Upper lobe of left lung (tissue), 6 donors: ENCODE measurements around the gene KDM3A. TPM values are rescaled to one million over a fixed set of nuclear protein-coding genes. Genes with fewer than 3 reads are reported as not detected.

Experiments used
- ATAC-seq, 2 donors: fragments of 200-7000 bp; cut with Tn5 transposase; one replicate each; pipeline ENCODE4 v1.9.1; 2022; ENCODE audit warnings: mild to moderate bottlenecking in 2 of 2, moderate library complexity in 2 of 2; ENCODE audit not compliant: low FRiP score in 2 of 2
- DNase-seq, 2 donors: peaks; one replicate each; pipeline ENCODE4 v3.0.0-alpha.2; 2019 to 2020
- H3K27ac ChIP-seq, 4 donors: fragments of 200-600 bp; sonication (generic); one replicate each; pipeline ENCODE4 v1.5.1; 2016 to 2019
- H3K27me3 ChIP-seq, 4 donors: fragments of 200-600 bp; sonication (generic); one replicate each; pipeline ENCODE4 v1.5.1; 2017 to 2019
- H3K36me3 ChIP-seq, 4 donors: fragments of 200-600 bp; sonication (generic); one replicate each; pipeline ENCODE4 v1.5.1; 2016 to 2019
- H3K4me1 ChIP-seq, 4 donors: fragments of 200-600 bp; sonication (generic); one replicate each; pipeline ENCODE4 v1.5.1; 2018 to 2019
- H3K4me3 ChIP-seq, 4 donors: fragments of 200-600 bp; sonication (generic); one replicate each; pipeline ENCODE4 v1.5.1; 2017 to 2019; ENCODE audit warnings: mild to moderate bottlenecking in 2 of 4, moderate library complexity in 1 of 4
- H3K9me3 ChIP-seq, 4 donors: fragments of 200-600 bp; sonication (generic); one replicate each; pipeline ENCODE4 v1.5.1; 2018 to 2019
- CTCF ChIP-seq, 6 experiments: fragments of 450-650 bp in 4 of 6; fragments of 200-600 bp in 2 of 6; sonication (generic) in 2 of 6; IDR thresholded peaks; one replicate each; pipeline ENCODE4 v1.5.1; 2016 to 2019; ENCODE audit warnings: antibody characterized with exemption in 6 of 6
- EP300 ChIP-seq, 4 donors: sonication (generic); formaldehyde crosslinking; IDR thresholded peaks; one replicate each; pipeline ENCODE4 v1.5.1; 2017; ENCODE audit warnings: antibody characterized with exemption in 4 of 4, control low read depth in 2 of 4
- POLR2A ChIP-seq, 4 donors: fragments of 450-650 bp; IDR thresholded peaks; one replicate each; pipeline ENCODE4 v1.5.1; 2016 to 2017; ENCODE audit warnings: antibody characterized with exemption in 4 of 4, mild to moderate bottlenecking in 2 of 4
- POLR2AphosphoS5 ChIP-seq, 2 donors: sonication (generic); formaldehyde crosslinking; IDR thresholded peaks; one replicate each; pipeline ENCODE4 v1.5.1; 2017; ENCODE audit warnings: antibody characterized with exemption in 2 of 2
- WGBS, 2 donors: methylation state at CpG; one replicate each; pipeline ENCODE4 v1.1.5; 2017 to 2018; 5-methylcytosine and 5-hydroxymethylcytosine counted together
- total RNA-seq, 6 donors: library from RNA; depleted of rRNA in 4 of 6; stranded (reverse); fragments of >200 nt in 4 of 6; gene quantifications; one replicate each; pipeline versions ENCODE4 v1.1.0 to v1.2.1, GENCODE V29; 2016 to 2021
- donor health status: DM: no; HTN: no; CAD: no; lungs with moderate emphysema.
- donor health status: DM: no; HTN: yes; CAD: no; lungs with severe emphysema.

Gene KDM3A
- total RNA-seq, 6 donors from 2014 or later = 24.9 to 68.9 (median 44.5) TPM

DNA sequence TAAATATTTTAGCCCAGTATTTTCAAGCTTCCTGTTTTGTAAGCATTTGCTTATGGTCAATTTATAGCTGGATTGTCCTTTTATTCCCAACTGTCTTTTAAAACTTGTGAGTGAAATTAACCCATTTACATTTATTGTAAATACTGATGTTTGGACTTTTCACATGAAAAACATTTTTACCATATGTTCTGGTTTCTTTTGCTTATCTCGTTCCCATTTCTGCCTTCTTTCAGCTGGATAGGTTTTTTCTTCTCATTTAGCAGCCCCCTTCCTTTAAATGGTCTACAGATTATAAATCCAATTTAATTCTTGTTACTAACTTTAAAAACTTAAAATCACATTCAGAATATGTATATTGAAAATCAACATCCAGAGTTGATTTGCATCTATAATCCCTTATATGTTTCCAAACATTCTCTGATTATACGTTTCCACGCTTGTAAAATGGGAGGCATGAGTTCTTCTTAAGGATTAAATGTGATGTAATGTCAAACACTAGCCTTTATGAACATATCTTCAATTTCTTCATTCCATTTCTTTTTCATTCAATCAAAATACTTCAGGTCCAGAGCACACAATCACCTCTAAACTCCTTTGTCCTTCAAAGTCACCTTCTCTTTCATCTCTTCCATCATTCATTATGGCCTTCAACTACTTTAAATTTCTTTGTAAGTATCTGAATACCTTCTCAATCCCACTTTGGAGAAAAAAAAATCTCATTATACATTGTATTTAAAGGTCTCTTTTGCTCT lies 1.1 kb upstream of the KDM3A start:
- no peak for ATAC-seq
- H3K9me3 ChIP-seq = peaks cover 18 to 32% (median 21%) of the 10 kb centered on the region in 4 donors

GRCh38 chr2:86441392-86441881 lies 266 bp downstream of the KDM3A start:
- Histone ChIP-seq H3K4me3 (peak overlapping the region; percentile 26 to 92 (median 84)), H3K27me3 (no peaks in the 10 kb centered on the region), H3K9me3 (peaks cover 18 to 32% (median 21%) of the 10 kb centered on the region in 4 donors), H3K36me3 (peaks cover 0 to 11% (median 0%) of the 10 kb centered on the region in 4 donors), H3K4me1 (peaks cover 35 to 37% (median 36%) of the 10 kb centered on the region in 4 donors), H3K27ac (peak overlapping the region; percentile 92 to 99 (median 95))
- DNase-seq = no peak
- ATAC-seq = no peak
- 0 to 1% methylated on average over 5 to 39 of the region's 59 CpGs for WGBS, 2 donors
- TF ChIP-seq EP300 (IDR thresholded peaks at IDR 0.05) (no peak), POLR2AphosphoS5 (IDR thresholded peaks at IDR 0.05) (peak; percentile 79 to 95), CTCF (IDR thresholded peaks at IDR 0.05) (no peak), POLR2A (IDR thresholded peaks at IDR 0.05) (peak in 3 of 4 donors; percentile 94 to 98 (median 95))

More for the DNA sequence above, 1.1 kb upstream of the KDM3A start:
- Histone ChIP-seq H3K4me1 (peaks cover 22 to 25% (median 23%) of the 10 kb centered on the region in 4 donors), H3K4me3 (peak overlapping the region in 3 of 4 donors; percentile 82 to 92 (median 85)), H3K27ac (peak overlapping the region; percentile 92 to 99 (median 95)), H3K36me3 (peaks cover 0 to 11% (median 0%) of the 10 kb centered on the region in 4 donors), H3K27me3 (no peaks in the 10 kb centered on the region)
- 96% methylated on average over 3 of the region's 3 CpGs for WGBS, 2 donors
- no peak for TF ChIP-seq POLR2AphosphoS5 (IDR thresholded peaks at IDR 0.05)
- no peak for TF ChIP-seq POLR2A (IDR thresholded peaks at IDR 0.05)
- TF ChIP-seq CTCF (IDR thresholded peaks at IDR 0.05) = no peak
- no peak for TF ChIP-seq EP300 (IDR thresholded peaks at IDR 0.05)
- DNase-seq = no peak

DNA sequence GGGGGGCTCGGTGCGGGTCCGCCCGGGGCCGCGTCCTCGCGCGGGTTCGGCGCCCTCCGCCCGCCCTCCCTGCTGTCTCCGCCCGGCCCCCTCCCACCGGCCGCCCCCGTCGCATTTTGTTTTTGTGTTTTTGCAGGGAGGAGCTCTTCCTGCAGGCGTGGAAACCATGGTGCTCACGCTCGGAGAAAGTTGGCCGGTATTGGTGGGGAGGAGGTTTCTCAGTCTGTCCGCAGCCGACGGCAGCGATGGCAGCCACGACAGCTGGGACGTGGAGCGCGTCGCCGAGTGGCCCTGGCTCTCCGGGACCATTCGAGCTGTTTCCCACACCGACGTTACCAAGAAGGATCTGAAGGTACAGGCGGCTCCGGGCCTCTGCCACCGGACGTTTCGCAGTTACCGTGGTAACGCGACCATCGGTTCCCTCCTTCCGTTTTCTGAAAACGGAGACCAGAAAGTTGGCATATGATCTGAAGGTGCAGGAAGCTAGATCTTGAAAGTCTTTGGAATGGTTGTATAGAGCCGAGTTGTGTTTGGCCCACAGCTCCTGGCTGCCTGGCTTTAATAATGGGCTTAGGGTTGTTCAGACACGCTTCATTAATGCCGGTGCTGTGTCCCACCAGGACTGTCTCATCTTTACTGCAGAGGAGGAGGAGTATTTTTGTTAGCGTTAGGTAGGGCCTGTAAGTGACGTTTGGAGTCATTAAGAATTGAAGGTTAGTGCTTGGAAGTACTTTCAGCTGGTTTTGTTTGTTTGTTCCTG lies 891 bp downstream of the KDM3A start:
- 0% methylated on average over 10 to 35 of the region's 53 CpGs for WGBS, 2 donors
- peak; percentile 72 to 91 for DNase-seq
- Histone ChIP-seq H3K4me3 (peak overlapping the region; percentile 26 to 92 (median 84)), H3K27me3 (no peaks in the 10 kb centered on the region), H3K4me1 (peaks cover 35 to 42% (median 39%) of the 10 kb centered on the region in 4 donors), H3K27ac (peak overlapping the region; percentile 92 to 99 (median 95)), H3K36me3 (peaks cover 0 to 13% (median 1%) of the 10 kb centered on the region in 4 donors), H3K9me3 (peaks cover 18 to 28% (median 21%) of the 10 kb centered on the region in 4 donors)
- TF ChIP-seq CTCF (IDR thresholded peaks at IDR 0.05) = no peak
- TF ChIP-seq POLR2A (IDR thresholded peaks at IDR 0.05) = peak in 2 of 4 donors; percentile 34 to 41
- TF ChIP-seq POLR2AphosphoS5 (IDR thresholded peaks at IDR 0.05) = peak; percentile 9 to 59
- no peak for TF ChIP-seq EP300 (IDR thresholded peaks at IDR 0.05)
- ATAC-seq = peak in 1 of 2 donors; percentile 55

DNA sequence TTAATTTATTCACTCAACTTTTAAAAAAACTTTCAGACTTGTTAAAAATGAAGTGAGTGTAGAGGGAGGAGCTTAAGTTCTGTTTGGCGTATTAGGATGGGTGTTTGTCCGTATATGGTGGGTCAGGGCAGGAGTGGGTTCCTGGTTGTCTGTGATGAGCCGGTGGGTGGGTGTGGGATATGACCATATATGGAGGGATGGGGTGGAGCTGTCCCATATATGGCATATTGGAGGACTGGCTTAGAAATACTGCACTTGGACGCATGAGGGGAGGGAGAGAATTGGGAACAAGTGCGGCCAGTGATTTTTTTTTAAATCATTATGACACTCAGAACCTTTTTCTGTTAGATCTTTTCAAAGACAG lies 1.5 kb downstream of the KDM3A start:
- DNase-seq = peak; percentile 6 to 96
- whole genome bisulfite sequencing, 2 donors = 1% methylated on average over 5 of the region's 5 CpGs
- Histone ChIP-seq H3K27ac (peak overlapping the region; percentile 92 to 99 (median 95)), H3K4me1 (peaks cover 35 to 42% (median 41%) of the 10 kb centered on the region in 4 donors), H3K27me3 (no peaks in the 10 kb centered on the region), H3K9me3 (peaks cover 18 to 25% (median 21%) of the 10 kb centered on the region in 4 donors), H3K4me3 (peak overlapping the region; percentile 26 to 92 (median 84)), H3K36me3 (peaks cover 0 to 13% (median 1%) of the 10 kb centered on the region in 4 donors)
- peak in 1 of 6 experiments; percentile 23 for TF ChIP-seq CTCF (IDR thresholded peaks at IDR 0.05)
- TF ChIP-seq POLR2A (IDR thresholded peaks at IDR 0.05) = no peak
- no peak for TF ChIP-seq EP300 (IDR thresholded peaks at IDR 0.05)
- peak; percentile 9 to 33 for TF ChIP-seq POLR2AphosphoS5 (IDR thresholded peaks at IDR 0.05)
- ATAC-seq = peak; percentile 88 to 93
